Activated CD4-positive, CD25-positive, alpha-beta regulatory T cell treated with anti-CD3 and anti-CD28 coated beads, Interleukin-2, amount 50 U/mL, for 72 hours (primary cell): Measurements from ENCODE around the gene ATG2B.
"Not testable (repeated sequence)": the region's sequence is repeated elsewhere in the genome, so short reads cannot be mapped to it uniquely, and the experiment has no call there.

Source experiments
- DNase-seq: peaks from one replicate; pipeline ENCODE4 v3.0.0; 2021

The ATG2B gene

DNA sequence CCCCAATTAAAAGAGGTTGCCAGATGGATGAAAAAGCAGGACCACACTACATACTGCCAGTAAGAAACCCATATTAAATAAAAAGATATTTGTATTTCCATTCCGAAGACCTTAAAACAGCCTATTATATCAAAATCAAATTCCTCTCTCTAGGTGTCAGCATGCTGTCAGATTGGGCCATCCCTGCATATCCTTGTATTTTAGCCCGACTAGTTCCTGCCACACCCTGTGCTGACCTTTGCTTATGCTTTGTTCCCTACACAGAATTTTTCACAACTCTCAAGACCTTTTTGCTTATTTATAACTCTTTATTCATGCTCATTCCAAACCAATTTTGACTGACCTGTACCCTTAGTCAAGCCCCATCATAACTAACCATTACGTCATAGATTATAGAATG is 13.0 kb upstream of the ATG2B start:
- no peak for DNase-seq

DNA sequence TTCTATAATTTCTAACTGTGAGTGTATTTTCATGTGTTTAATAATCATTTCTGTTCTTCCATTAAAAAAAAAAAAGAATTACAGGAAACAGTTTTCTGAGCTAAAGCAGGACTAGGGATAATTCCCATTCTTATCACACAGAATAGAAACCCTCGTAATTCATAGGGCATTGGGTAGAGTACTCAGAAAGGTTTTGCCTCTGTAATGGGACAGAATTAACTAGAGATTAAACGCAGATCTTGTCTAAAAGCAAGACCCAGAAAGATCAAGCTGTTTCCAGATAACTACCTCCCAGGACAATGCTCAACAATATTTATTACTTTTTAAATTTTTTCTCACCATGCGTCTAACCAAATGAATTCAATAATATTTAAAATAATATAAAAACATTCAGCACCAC is 10.4 kb upstream of the ATG2B start:
- no peak for DNase-seq

DNA sequence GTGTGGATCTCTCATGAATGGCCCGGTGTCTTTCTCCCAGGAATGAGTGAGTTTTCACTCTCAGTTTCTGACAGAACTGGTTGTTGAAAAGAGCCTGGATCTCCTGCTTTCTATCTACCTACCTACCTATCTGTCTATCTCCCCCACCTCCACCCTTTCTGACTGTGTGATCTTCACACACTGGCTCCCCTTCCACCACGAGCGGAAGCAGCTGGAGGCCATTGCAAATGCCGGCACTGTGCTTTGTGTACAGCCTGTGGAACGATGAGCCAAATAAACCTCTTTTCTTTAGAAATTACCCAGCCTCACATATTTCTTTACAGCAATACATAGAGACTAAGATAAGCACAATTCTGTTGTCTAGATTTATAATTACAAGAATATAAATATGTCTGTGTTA is 7.4 kb upstream of the ATG2B start:
- DNase-seq, result no peak

DNA sequence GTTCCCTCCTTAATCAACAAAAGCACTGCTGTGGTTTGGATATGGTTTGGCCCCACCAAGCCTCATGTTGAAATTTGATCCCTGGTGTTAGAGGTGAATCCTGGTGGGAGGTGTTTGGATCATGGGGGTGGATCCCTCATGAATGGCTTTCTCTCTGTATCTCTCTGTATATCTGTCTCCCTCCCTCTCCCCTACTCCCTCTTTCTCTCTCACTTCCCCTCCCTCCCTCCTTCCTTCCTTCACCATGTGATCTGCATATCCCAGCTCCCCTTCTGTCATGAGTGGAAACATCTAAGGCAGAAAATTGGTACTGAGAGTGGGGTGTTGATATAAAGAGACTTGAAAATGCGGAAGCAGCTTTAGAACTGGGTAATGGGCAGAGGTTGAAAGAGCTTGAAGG is 5.4 kb upstream of the ATG2B start:
- no peak for DNase-seq

DNA sequence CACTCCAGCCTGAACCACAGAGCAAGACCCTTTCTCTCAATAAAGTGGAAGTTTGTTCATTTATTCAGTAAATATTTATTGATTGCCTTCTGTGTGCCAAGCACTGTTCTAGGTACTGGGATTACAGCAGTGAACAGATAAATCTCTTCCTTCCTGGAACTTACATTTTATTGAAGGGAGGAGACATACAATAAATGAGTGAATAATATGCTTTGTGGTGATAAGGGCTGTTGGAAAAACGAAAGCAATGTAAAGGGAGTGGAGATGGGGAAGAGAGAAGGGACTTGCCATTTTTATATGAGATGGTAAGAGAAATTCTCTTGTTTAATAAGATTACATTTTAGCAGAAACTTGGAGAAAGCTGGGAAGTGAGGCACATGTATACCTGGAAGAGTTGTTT is 1.8 kb upstream of the ATG2B start:
- DNase-seq, result no peak

DNA sequence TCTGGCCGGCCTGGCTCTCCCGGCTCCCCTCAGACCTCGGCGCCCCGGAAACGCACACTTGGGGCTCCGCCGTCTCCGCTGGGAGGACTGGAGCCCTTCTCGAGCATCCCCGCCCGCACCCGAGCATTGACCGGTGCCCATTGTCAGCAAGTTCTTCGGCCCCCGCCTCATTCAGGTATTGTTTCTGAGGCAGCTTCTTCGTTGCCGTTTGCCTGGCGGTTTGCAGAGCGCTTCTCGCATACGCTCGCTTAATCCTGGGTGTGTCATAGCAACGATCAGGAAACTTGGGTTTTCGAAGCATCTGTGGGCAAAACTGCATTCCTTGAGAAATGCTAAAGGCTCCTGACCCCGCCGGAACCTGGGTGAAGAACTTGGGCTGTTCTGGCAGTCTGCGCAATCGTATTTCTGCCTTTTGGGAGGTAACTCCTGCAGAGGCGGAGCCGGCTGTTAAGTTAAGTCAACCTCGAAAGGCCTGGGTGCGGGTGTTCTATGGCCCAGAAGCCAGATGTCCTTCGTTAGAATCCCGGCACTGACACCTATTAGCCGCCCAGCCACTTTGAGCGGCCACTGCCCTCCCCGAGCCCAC is 703 bp upstream of the ATG2B start:
- DNase-seq, result no peak

DNA sequence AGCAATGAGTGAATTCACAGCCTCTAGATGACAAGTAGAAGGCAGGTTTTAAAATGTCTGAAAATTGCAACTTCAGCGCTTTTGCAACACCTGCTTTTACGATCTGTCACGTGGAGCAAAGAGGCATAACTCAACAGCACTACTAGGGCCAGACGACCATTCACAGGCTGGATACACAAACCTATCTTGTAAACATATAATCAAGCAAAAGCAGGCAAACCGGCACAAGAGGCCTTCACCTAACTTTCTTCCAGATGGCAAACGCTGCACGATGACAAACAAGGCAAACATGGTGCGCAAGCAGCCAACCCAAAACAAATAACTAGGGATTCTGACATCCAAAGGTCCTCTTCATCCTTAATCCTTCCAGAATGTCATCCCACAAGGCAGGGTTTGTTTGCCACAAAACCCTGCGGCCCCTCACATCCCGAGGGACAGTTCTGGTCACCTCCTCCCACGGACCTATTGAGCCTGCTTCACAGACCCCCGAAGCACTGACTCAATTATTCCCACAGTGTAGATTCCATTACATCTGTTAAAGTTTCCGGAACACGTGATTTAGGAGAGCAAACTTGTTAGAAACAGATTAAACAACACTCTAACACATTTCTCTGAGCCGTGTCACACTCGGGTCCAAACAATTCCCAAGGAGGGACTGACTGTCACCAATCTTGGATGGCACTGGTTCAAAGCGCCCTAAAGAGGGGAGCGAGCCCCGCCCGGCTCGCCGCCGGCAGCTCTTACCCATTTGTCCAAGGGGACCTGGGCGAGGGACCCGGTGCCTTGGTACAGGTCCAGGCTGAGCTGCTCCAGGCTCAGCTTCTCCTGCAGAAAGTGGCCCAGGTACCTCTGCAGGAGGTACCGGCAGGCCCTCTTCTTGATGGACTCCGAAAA is 823 bp downstream of the ATG2B start:
- DNase-seq, result peak; percentile 36

DNA sequence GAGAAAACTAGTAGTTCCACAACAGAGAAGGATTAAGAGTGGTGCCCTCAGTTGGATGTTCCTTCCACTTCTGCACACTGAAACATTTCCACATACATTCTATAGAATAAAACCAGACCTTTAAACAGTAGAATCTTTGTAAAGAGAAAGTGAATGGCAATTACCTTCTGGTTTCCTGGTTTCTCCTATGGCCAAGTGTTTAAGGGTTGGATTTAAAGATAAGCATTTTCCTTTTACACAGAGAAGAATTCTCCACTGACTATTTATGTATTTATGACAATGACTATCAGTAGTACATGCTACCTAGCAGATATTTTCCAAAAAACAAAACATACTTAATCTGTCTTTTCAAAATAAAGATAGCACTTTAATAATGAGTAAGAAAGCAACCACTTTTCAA is 3.2 kb downstream of the ATG2B start:
- DNase-seq, result no peak

DNA sequence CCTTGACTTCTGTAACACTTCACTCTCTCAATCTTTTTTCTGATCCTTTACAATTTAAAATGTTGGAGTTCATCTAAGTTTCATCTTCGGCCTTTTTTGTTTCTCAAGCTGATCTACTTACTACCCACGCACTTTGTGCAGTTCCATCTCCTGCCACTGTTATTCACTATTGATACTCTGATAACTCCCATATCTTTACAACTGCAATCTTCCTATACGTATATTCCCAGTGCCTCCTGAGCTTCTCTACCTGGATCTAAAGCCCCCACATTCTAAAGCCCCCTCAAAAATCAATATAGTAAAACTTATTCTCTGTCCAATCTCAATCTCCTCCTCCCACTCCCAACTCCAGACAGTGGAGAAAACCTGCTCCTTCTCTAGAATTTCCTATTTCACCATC is 5.9 kb downstream of the ATG2B start:
- DNase-seq, result no peak

DNA sequence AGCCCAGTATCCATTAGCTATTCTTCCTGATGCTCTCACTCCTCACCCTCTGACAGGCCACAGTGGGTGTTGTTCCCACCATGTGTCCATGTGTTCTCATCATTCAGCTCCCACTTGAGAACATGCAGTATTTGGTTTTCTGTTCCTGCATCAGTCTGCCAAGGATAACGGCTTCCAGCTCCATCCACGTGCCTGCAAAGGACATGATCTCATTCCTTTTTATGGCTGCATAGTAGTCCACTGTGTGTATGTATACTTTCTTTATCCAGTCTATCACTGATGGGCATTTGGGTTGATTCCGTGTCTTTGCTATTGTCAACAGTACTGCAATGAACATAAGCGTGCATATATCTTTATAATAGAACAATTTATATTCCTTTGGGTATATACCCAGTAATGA is 8.9 kb downstream of the ATG2B start:
- DNase-seq, result no peak

DNA sequence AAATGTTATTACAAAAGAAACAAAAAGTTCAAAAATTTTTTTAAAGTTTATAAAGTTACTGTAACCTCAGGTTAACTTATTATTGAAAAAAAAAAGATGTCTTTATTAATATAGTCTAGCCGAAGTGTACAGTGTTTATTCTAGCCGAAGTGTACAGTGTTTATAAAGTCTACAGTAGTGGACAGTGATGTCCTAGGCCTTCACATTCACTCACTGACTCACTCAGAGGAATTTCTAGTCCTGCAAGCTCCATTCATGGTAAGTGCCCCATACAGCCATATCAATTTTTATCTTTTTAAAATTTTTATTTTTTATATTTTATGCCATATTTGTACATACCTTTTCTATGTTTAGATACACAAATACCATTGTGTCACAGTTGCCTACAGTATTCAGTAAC is 10.4 kb downstream of the ATG2B start:
- no peak for DNase-seq

DNA sequence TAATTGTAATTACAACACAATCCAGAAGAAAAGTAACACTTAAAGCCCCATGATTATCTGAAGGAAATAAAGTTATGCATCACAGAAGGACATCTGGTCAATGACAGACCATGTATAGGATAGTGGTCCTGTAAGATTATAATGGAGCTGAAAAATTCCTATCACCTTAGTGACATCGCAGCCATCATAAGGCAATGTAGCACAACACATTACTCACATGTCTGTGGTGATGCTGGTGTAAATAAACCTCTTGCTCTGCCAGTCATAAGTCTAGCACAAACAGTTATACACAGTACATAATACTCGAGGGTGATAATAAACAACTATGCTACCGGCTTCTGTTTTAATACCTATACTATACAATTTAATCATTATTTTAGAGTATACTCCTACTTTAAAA is 11.2 kb downstream of the ATG2B start:
- no peak for DNase-seq

DNA sequence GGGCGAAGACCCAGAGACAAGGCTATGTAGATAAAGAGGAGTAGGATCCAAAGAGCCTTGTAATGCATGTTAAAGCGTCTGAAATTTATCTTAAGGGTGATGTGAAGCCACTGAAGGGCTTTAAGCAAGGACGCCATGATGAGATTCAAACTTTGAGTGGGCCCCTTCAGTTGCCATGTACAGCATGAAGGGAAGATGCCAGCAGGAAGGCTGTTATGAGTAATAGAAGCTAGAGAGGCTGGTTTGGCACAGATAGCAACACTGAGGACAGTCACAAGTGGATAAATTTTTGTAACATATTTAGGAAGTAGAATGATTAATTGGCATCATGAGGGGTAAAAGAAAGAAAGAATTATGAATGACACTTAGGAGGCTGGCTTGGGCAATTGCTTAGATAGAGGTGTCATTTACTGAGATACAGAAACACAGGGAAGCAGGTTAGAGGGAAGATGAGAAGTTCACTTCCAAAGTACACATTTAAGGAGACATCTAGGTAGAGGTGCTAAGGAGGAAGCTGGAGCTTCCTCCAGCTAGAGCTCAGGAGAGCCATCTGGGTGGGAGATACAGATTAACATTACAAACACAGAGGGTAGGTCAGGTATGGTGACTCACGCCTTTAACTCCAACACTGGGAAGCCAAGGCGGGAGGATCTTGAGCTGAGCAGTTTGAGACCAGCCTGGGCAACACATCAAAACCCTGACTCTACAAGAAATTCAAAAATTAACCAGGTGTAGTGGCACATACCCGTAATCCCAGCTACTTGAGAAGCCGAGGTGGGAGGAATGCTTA is 13.7 kb downstream of the ATG2B start:
- no peak for DNase-seq

DNA sequence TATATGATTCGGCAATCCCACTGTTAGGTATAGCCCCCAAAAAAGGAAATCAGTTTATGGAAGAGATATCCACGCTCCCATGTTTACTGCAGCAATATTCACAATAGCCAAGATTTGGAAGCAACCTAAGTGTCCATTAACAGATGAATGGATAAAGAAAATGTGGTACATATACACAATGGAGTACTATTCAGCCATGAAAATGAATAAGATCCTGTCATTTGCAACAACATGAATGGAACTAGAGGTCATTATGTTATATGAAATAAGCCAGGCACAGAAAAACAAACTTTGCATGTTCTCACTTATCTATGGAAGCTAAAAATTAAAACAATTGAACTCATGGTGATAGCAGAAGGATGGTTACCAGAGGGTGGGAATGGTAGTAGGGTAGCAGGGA is 15.2 kb downstream of the ATG2B start:
- DNase-seq, result not testable (repeated sequence)

DNA sequence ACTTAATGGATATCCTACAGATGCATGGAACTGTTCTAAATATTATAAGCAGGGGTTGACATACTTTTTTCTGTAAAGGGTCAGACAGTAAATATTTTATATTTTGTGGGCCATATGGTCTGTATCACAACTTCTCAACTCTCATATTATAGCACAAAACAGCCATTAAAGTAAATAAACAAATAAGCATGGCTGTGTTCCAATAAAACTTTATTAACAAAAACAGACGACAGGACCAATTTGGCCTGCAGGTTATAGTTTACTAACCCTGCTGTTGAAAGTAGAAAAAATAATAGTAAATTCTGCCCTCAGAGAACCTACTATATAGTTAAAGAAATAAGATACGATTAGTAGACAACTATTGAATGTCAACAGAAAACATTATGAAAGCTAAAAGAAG is 17.5 kb downstream of the ATG2B start:
- no peak for DNase-seq

DNA sequence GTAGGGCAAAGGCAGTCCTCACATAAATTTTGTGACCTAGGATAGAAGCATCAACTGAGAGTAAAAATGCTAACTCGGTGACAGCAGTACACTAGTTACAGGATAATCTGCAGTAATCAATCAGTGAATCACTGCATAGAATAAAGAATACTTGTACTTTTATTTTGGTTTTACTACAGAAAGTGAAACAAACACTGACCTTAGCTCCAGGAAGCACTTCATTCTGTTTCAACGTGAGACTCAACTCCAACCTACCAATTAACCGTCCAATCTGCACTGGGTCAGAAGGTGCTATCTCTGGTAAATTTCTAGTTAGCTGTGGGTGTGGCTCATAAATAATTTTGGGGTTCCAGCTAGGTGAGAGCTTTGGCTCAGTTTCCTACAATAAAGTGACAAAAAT is 21.8 kb downstream of the ATG2B start:
- DNase-seq, result no peak

DNA sequence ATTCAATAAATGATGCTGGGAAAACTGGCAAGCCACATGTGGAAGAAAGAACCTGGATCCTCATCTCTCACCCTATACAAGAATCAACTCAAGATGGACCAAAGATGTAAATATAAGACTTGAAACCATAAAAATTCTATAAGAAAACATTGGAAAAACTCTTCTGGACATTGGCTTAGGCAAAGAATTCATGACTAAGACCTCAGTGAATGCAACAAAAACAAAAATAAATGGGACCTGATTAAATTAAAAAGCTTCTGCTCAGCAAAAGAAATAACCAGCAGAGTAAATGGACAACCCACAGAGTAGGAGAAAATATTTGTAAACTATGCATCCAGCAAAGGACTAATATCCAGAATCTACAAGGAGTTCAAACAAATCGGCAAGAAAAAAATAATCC is 24.6 kb downstream of the ATG2B start:
- DNase-seq, result no peak

DNA sequence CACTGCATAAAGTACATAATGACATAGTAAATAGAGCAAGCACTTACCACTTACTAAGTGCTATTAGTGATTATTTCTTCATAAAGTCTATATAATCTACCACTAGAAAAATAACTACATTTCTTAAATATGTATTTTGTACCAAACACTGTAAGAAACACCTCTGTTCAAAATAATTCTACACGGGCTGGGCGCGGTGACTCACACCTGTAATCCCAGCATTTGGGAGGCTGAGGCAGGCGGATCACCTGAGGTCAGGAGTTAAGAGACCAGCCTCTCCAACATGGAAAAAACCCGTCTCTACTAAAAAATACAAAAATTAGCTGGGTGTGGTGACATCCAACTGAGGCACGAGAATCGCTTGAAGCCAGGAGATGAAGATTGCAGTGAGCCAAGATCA is 38.9 kb downstream of the ATG2B start:
- no peak for DNase-seq

DNA sequence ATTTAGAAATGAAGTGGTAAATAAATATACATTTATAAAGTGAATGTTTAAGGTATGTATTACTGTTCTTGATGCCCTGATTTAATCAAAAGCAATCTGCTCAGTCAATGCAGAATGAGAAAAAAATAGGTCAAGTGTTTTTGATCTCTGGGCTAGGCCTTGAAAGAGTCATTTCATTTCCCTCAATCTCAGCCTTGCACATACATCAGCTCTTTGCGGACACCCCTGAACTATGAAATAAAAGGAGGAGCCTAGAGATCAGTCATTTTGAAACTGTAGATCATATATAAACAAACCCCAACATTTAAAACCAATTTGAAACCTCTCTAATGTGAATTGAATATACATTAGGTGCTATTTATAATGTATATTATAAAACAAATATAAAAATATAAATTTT is 42.5 kb downstream of the ATG2B start:
- DNase-seq, result no peak

DNA sequence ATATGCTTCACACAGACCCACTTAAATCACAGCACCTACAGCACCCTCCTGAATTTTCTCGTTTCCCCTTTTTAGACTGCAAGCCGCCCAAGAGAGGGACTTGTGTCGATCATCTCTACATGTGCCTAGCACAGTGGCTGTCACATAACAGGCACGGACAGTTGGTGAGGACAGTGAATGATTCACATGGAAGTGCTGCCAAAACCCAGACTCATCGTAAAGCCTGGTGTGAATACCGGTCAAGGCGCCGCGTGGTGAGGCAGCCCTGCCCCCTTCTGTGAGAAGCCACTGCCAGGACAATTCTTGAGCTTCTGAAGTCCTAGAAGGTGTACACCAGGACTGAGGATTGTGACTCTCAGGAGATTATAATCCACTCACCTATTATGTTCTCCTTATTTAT is 44.3 kb downstream of the ATG2B start:
- no peak for DNase-seq

DNA sequence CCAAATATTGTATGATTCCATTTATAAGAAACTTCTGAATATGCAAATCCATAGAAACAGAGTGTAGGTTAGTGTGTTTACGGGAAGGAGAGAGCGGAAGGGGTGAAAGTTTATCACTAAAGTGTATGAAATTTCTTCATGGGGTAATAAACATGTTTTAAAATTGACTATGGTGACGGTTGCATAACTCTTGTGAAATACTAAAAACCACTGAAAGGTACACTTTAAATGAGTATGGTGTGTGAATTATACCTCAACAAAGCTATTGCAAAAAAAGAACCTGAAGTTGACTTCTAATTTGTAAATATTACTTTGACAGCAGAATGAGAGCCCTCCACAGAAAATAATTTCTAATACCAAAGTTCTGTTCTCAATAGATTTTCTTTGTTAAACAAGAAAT is 47.1 kb downstream of the ATG2B start:
- DNase-seq, result no peak

DNA sequence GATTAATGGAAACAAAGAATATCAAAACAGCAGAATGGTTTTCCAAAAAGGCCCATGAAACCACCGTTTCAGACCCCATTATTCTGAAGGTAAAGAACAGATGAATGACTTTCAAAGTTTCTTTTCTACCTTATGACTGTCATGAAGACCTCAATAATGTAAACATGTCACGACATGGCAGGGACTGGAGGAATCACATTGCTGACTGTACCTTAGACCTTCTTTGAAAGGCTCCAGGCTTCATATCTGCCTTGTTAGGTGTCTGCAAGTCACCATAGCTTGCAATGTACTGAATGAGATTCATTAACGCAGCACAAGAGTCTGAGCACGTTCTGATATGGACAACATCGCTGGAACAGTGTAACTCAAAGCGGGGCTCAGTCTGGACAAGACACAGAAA is 52.2 kb downstream of the ATG2B start:
- DNase-seq, result no peak

DNA sequence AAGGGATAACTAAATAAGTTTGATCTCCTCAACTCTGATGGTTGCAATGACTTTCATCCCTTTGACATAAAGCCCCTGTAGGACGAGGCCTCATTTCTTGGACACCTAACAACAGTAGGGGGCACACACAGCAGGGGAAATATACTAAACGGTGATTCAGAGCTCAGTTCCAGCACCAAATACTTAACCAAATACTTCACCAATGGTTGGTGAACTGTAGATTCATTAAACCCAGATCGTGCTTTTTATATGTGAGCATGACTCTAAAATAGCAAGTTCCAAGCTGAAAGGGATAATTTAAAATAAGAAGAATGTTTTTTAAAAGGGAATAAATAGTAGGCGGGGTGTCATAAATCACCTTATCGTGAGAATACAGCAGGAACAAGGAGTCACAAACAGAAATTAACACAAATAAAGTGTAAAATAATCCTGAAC is 53.2 kb downstream of the ATG2B start:
- DNase-seq, result no peak
